GM10266 (cell line): ENCODE measurements around the gene MSI2.
A peak's percentile ranks its signal among the peaks of the same experiment; 100 is the strongest.

ENCODE experiments used
- DNase-seq: peaks from one replicate; pipeline ENCODE4 v3.0.0; 2012; ENCODE audit errors: extremely low spot score
- TF ChIP-seq, protein P1 (sequence below): IDR thresholded peaks from 2 replicates; pipeline ENCODE4 v1.5.1; 2012; ENCODE audit warnings: mild to moderate bottlenecking, low read depth; ENCODE audit not compliant: control insufficient read depth, insufficient read depth; ENCODE audit errors: missing control alignments

The MSI2 gene

GRCh38 chr17:57669671-57670529 lies 413.6 kb downstream of the MSI2 start:
- no peak for DNase-seq
- TF ChIP-seq, protein P1, sequence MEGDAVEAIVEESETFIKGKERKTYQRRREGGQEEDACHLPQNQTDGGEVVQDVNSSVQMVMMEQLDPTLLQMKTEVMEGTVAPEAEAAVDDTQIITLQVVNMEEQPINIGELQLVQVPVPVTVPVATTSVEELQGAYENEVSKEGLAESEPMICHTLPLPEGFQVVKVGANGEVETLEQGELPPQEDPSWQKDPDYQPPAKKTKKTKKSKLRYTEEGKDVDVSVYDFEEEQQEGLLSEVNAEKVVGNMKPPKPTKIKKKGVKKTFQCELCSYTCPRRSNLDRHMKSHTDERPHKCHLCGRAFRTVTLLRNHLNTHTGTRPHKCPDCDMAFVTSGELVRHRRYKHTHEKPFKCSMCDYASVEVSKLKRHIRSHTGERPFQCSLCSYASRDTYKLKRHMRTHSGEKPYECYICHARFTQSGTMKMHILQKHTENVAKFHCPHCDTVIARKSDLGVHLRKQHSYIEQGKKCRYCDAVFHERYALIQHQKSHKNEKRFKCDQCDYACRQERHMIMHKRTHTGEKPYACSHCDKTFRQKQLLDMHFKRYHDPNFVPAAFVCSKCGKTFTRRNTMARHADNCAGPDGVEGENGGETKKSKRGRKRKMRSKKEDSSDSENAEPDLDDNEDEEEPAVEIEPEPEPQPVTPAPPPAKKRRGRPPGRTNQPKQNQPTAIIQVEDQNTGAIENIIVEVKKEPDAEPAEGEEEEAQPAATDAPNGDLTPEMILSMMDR = no peak

DNA sequence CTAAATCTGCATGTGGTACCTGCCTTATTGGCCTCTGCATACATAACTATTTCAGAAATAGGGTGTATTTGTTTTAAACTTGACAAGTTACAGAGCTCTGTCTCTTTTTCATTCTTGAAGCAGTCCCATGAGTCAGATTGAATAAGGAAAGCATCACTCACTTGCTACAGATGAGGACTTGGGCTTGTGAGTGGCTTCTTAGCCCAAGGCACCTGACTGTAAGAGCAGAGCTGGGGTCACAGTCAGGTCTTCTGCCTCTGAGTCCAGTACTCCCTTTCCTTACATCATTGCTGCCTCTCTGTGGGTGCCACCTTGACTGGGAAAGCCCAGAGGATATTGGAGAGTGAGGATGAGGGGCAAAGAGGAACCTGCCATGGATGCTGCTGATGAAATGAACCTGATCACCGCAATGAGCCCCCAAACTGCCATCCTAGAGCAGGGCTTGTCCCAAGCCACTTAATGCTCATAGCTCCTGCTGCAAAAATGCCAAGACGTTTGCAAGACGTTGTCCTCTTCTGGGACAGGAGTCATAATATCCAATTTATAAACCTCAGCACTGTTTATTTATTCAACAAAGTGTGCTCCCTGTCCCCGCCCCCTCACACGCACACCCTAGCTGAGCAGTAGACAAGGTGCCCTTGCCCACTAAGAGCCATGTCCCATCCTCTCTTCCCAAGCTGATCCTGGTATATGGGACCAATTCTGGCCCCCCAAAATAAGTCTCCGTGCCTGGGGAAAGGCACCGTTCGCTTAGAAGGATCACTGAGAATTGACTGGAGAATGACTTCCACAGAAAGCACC lies 414.6 kb downstream of the MSI2 start:
- DNase-seq = no peak
- TF ChIP-seq, protein P1 = no peak

DNA sequence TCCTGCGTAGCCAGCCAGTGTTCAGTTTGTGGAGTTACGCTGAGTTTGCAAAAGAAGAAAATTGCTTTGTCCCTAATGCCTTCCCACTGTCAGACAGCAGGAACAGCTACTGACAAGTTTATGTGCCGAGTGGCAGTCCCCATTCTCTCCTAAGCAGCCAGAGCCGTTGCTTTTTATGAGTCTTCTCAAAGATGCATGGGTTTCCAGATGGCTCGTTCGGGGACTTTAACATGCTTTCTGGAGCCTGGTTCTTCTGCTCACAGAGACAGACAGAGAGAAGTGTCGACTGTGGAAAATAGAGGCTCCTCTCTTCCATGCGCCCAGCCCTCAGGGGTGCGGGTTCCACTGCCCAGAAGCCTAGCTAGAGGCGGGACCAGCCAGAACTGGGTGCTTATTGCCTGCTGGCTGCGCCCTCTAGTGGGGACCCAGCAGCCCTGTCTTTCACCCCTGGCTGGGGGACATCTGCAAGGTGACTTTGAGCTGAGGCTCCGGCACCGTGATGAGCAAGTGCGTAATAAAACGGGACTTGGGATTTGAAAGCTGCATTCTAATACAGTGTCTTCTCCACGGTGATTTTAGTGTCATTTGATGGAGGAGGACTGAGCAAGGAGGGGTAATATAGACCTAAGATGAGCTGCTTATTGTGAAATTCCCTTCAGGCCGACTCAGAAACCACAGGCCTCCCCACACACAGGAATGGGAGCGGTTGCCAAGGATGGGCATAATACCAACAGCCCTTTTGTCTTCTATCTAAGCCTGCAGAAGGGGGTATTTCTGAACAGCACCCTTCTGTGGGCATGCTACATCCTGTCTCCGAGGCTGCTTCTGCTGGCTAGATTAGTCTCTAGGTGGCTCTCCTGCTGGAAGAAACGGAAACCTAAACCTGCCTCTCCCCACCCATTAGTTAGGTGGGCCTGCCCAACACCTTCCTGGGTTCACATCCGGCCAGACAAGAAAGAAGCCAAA lies 415.6 kb downstream of the MSI2 start:
- TF ChIP-seq, protein P1 = peak; percentile 90
- DNase-seq = peak; percentile 92

- no peak for DNase-seq
- TF ChIP-seq, protein P1 = no peak
Observed at GRCh38 chr17:57672971-57673370, 416.6 kb downstream of the MSI2 start.

DNA sequence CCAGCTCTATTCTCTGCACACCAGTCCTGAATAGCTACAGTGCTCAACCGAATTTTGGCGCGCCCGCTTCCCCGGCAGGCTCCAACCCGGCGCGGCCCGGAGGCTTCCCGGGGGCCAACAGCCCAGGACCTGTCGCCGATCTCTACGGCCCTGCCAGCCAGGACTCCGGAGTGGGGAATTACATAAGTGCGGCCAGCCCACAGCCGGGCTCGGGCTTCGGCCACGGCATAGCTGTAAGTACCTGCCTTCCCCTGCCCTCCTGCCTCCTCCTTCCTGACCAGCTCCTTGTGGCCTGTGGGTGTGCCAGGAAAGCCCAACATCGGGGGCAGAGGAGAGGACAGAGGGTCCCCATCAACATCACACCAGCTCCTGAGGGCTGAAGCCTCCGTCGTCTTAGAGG lies 418.6 kb downstream of the MSI2 start:
- no peak for DNase-seq
- TF ChIP-seq, protein P1 = no peak

DNA sequence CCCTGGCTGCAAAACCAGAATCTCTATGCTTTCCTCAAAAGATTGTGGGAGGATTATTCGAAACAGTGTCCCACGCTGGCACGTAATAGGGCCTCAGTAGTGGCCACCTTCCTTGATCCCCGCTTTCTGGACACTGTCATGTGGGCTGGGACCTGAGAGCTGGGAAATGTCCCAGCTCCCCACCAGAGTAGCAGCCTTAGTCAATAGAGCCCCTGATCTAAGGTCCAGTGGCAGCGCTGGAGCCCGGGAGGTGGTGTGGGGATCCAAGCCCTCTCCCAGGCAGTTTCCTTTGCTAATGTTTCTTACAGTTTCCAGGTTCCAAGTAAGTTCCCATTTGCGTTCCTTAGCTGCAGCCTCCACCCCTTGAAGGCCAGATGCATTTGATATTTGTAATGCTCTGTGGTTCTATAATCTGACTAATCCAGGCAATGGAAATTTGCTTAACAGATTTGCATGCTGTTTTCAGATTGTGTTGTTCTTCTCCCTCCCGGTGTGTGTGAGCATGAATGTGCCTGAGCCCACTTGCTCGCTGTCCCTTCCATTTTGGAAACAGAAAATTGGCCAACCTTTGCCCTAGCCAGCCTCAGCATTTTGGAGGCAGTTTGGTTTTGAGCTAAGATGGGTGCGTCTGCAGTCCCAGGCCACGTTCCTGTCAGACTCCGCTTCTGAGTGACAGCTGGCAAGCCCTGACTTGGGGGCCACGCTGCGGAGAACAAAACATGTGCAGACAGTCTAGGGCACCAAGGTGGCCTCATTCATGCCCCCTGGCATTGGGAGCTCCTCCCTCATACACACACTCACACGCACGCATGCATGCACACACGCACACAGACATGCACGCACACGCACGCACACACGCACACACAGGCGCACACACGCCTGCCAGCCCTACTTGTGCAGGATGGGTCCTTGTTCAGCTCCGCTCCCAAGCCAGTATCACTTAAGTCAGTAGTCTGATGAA lies 419.4 kb downstream of the MSI2 start:
- no peak for DNase-seq
- TF ChIP-seq, protein P1 = no peak
